HCT116 (cell line): Measurements from ENCODE around the gene AMER3. TPM values are rescaled to one million over a fixed set of nuclear protein-coding genes. Genes with fewer than 3 reads are reported as not detected.

Experiments
- ATAC-seq: fragments of 200-7000 bp; cut with Tn5 transposase; 2 replicates; pipeline ENCODE4 v1.9.1; 2020; ENCODE audit warnings: mild to moderate bottlenecking, moderate library complexity
- BruUV-seq: library from RNA; stranded (reverse); fragments of 400-500 nt; replicated peaks from 2 replicates; lab custom pipeline; 2021; lab: Mats Ljungman, UMichigan
- CTCF ChIA-PET: fragments of 300-600 bp; sonication (Branson Sonifier 250); formaldehyde crosslinking; loops from one replicate; lab custom pipeline; 2021; ENCODE audit warnings: antibody characterized with exemption; lab: Charles Lee
- POLR2A ChIA-PET: fragments of 300-600, 350-600 bp; sonication (Branson Sonifier 250); formaldehyde crosslinking; loops from one replicate; lab custom pipeline; 2021; ENCODE audit warnings: antibody characterized with exemption; lab: Charles Lee
- RAD21 ChIA-PET, 2 experiments: fragments of 300-600 bp; sonication (Branson Sonifier 250); formaldehyde crosslinking; loops; one replicate each; lab custom pipeline; 2023; ENCODE audit warnings: low total read pairs in 2 of 2; ENCODE audit not compliant: uncharacterized antibody in 2 of 2, unreplicated experiment in 2 of 2, low non-redundant PET in 1 of 2; lab: Charles Lee
- DNase-seq: peaks from one replicate; pipeline ENCODE4 v3.0.0-alpha.2; 2010; ENCODE audit warnings: low read depth, low spot score
- H2AFZ ChIP-seq: fragments of 200-600 bp; shearing (Covaris generic), sonication (generic); 2 replicates; pipeline ENCODE4 v1.6.1; 2017; ENCODE audit warnings: low read depth, mixed run types, mixed read lengths, antibody characterized with exemption, low read length; ENCODE audit not compliant: poor library complexity, severe bottlenecking
- H3K27ac ChIP-seq: 2 replicates; pipeline ENCODE4 v1.5.1; 2012; ENCODE audit warnings: low read depth, low read length
- H3K27me3 ChIP-seq: fragments of 200-600 bp; sonication (generic); 2 replicates; pipeline ENCODE4 v1.6.1; 2016; ENCODE audit warnings: mixed run types, low read length, mixed read lengths; ENCODE audit not compliant: insufficient read depth
- H3K36me3 ChIP-seq, 2 experiments: fragments of 200-500 bp in 1 of 2; fragments of 200-600 bp in 1 of 2; sonication (Bioruptor generic) in 1 of 2; sonication (generic) in 1 of 2; 2 replicates each; pipeline versions ENCODE4 v1.5.1 to v1.6.1; 2014 to 2016; ENCODE audit warnings: low read length in 2 of 2, inconsistent platforms in 1 of 2, mixed read lengths in 1 of 2, mixed run types in 1 of 2; ENCODE audit not compliant: insufficient read depth in 2 of 2, control insufficient read depth in 1 of 2
- H3K4me1 ChIP-seq, 2 experiments: fragments of 200-600 bp in 1 of 2; sonication (generic) in 1 of 2; 2 replicates each; pipeline versions ENCODE4 v1.5.1 to v1.6.1; 2012 to 2017; ENCODE audit warnings: low read length in 2 of 2, inconsistent platforms in 1 of 2, mild to moderate bottlenecking in 1 of 2, mixed read lengths in 1 of 2, mixed run types in 1 of 2, moderate library complexity in 1 of 2; ENCODE audit not compliant: insufficient read depth in 2 of 2, control insufficient read depth in 1 of 2
- H3K4me2 ChIP-seq: fragments of 200-600 bp; sonication (generic); 2 replicates; pipeline ENCODE4 v1.6.1; 2017; ENCODE audit warnings: mixed run types, low read length, mixed read lengths
- H3K4me3 ChIP-seq, 2 experiments: fragments of 200-600 bp in 1 of 2; sonication (generic) in 1 of 2; replicated peaks in 1 of 2; 2 replicates each; pipeline ENCODE4 v1.5.1; 2011 to 2016; ENCODE audit warnings: low read length in 2 of 2, control low read depth in 1 of 2, low read depth in 1 of 2, mild to moderate bottlenecking in 1 of 2, mixed read lengths in 1 of 2, mixed run types in 1 of 2
- H3K79me2 ChIP-seq: fragments of 200-600 bp; sonication (generic); 2 replicates; pipeline ENCODE4 v1.6.1; 2017; ENCODE audit warnings: mild to moderate bottlenecking, mixed run types, low read length, moderate library complexity, mixed read lengths; ENCODE audit not compliant: insufficient read depth
- H3K9ac ChIP-seq: fragments of 200-600 bp; sonication (generic); 2 replicates; pipeline ENCODE4 v1.6.1; 2016; ENCODE audit warnings: low read length, mixed read lengths
- H3K9me2 ChIP-seq: fragments of 200-600 bp; sonication (generic), shearing (Covaris generic); 2 replicates; pipeline ENCODE4 v1.6.1; 2017; ENCODE audit warnings: mixed run types, mild to moderate bottlenecking, moderate library complexity; ENCODE audit not compliant: insufficient read depth
- H3K9me3 ChIP-seq, 2 experiments: fragments of 200-500 bp in 1 of 2; fragments of 200-600 bp in 1 of 2; sonication (Bioruptor generic) in 1 of 2; sonication (generic) in 1 of 2; 2 replicates each; pipeline ENCODE4 v1.6.1; 2014 to 2017; ENCODE audit warnings: low read length in 2 of 2, mixed read lengths in 2 of 2, inconsistent platforms in 1 of 2, low read depth in 1 of 2, mild to moderate bottlenecking in 1 of 2, mixed run types in 1 of 2, moderate library complexity in 1 of 2; ENCODE audit not compliant: control insufficient read depth in 1 of 2, insufficient read depth in 1 of 2
- H4K20me1 ChIP-seq: fragments of 200-600 bp; sonication (generic), shearing (Covaris generic); 2 replicates; pipeline ENCODE4 v1.6.1; 2017; ENCODE audit warnings: mixed run types, mild to moderate bottlenecking, moderate library complexity; ENCODE audit not compliant: insufficient read depth
- ELF1 ChIP-seq: IDR thresholded peaks from 2 replicates; pipeline ENCODE4 v1.6.1; 2012; ENCODE audit warnings: low read depth, borderline replicate concordance
- FOSL1 ChIP-seq: IDR thresholded peaks from 2 replicates; pipeline ENCODE4 v1.6.1; 2012; ENCODE audit warnings: low read depth
- POLR2AphosphoS5 ChIP-seq: IDR thresholded peaks from 2 replicates; pipeline ENCODE4 v1.6.1; 2011; ENCODE audit warnings: mild to moderate bottlenecking, low read depth, low read length, moderate library complexity
- SIN3A ChIP-seq: IDR thresholded peaks from 2 replicates; pipeline ENCODE4 v1.6.1; 2012; ENCODE audit warnings: low read depth
- intact Hi-C: fragments of 100-400 bp; cut with micrococcal nuclease; formaldehyde crosslinking; loops from 2 replicates; pipeline ENCODE4 v1.10.0; 2022
- total RNA-seq: library from RNA; stranded (reverse); gene quantifications from one replicate; pipeline ENCODE4 v1.2.1, GENCODE V29; 2021; ENCODE audit not compliant: unreplicated experiment
- TF ChIP-seq, protein P1 (sequence below): IDR thresholded peaks from 2 replicates; pipeline ENCODE4 v1.6.1; 2012; ENCODE audit warnings: low read depth
- TF ChIP-seq, protein P2 (sequence below), 3 experiments: fragments of 200-600 bp in 1 of 3; sonication (generic) in 1 of 3; IDR thresholded peaks in 2 of 3; conservative IDR thresholded peaks in 1 of 3; 2 replicates each; pipeline ENCODE4 v1.5.1; 2012 to 2017; ENCODE audit warnings: low read depth in 2 of 3, low read length in 2 of 3, antibody characterized with exemption in 1 of 3, borderline replicate concordance in 1 of 3, control low read depth in 1 of 3, mild to moderate bottlenecking in 1 of 3, mixed read lengths in 1 of 3, mixed run types in 1 of 3, moderate library complexity in 1 of 3; ENCODE audit not compliant: insufficient read depth in 1 of 3

The AMER3 gene
- total RNA-seq, 1 experiment from 2014 or later: not detected

DNA sequence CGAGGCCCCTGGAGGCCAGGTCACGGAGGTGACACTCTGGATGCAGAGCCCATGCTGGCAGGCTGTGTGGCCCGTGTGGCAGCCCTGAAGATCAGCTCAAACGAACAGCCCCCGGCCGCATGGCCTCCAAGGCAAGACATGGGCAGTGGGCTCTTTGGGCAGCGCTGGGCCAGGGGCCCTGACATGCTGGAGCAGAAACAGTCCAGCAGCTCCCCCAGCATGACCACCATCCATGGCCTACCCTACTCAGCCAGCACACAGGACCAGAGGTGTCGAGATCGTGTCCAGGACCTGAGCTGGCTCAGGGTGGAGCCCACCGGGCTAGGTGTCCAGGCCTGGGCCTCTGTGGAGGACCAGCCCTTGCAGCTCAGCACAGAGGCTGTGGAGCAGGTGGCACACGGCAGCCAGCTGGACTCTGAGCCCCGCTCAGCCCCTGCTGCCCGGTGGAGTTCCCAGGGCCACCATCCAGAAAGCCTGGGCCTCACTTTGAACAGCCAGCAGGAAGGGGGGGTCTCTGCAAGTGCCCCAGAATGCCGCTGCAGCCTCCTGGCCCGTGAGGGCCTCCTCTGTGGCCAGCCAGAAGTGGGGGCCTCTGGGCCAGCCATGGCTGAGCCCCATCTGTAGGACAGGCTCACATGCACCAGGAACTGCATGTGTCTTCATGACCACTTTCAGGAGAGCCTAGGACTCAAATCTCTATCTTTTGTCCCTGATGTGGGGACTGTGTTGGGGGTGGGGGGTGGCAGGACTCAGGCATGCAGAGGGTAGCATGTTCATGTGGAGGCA lies 8.9 kb downstream of the AMER3 start:
- Histone ChIP-seq H3K4me3 (no peak overlapping the region), H3K9me2 (no peaks in the 10 kb centered on the region), H3K4me1 (peaks cover 0 to 4% of the 10 kb centered on the region in 2 experiments; a peak in 1 of 4 replicates), H3K27ac (no peak overlapping the region), H2AFZ (no peak overlapping the region), H3K27me3 (no peaks in the 10 kb centered on the region; the same call in 1 of the 2 replicates), H4K20me1 (no peaks in the 10 kb centered on the region), H3K36me3 (no peaks in the 10 kb centered on the region), H3K4me2 (no peak overlapping the region), H3K9me3 (no peaks in the 10 kb centered on the region), H3K79me2 (no peaks in the 10 kb centered on the region), H3K9ac (no peak overlapping the region)
- ChIA-PET POLR2A (no interaction called here), RAD21 (no interaction called here), CTCF (no interaction called here)
- TF ChIP-seq, protein P1, sequence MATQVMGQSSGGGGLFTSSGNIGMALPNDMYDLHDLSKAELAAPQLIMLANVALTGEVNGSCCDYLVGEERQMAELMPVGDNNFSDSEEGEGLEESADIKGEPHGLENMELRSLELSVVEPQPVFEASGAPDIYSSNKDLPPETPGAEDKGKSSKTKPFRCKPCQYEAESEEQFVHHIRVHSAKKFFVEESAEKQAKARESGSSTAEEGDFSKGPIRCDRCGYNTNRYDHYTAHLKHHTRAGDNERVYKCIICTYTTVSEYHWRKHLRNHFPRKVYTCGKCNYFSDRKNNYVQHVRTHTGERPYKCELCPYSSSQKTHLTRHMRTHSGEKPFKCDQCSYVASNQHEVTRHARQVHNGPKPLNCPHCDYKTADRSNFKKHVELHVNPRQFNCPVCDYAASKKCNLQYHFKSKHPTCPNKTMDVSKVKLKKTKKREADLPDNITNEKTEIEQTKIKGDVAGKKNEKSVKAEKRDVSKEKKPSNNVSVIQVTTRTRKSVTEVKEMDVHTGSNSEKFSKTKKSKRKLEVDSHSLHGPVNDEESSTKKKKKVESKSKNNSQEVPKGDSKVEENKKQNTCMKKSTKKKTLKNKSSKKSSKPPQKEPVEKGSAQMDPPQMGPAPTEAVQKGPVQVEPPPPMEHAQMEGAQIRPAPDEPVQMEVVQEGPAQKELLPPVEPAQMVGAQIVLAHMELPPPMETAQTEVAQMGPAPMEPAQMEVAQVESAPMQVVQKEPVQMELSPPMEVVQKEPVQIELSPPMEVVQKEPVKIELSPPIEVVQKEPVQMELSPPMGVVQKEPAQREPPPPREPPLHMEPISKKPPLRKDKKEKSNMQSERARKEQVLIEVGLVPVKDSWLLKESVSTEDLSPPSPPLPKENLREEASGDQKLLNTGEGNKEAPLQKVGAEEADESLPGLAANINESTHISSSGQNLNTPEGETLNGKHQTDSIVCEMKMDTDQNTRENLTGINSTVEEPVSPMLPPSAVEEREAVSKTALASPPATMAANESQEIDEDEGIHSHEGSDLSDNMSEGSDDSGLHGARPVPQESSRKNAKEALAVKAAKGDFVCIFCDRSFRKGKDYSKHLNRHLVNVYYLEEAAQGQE: no peak
- TF ChIP-seq ELF1: no peak
- TF ChIP-seq FOSL1: no peak
- no peak for TF ChIP-seq SIN3A
- TF ChIP-seq, protein P2, sequence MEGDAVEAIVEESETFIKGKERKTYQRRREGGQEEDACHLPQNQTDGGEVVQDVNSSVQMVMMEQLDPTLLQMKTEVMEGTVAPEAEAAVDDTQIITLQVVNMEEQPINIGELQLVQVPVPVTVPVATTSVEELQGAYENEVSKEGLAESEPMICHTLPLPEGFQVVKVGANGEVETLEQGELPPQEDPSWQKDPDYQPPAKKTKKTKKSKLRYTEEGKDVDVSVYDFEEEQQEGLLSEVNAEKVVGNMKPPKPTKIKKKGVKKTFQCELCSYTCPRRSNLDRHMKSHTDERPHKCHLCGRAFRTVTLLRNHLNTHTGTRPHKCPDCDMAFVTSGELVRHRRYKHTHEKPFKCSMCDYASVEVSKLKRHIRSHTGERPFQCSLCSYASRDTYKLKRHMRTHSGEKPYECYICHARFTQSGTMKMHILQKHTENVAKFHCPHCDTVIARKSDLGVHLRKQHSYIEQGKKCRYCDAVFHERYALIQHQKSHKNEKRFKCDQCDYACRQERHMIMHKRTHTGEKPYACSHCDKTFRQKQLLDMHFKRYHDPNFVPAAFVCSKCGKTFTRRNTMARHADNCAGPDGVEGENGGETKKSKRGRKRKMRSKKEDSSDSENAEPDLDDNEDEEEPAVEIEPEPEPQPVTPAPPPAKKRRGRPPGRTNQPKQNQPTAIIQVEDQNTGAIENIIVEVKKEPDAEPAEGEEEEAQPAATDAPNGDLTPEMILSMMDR (IDR thresholded peaks at IDR 0.05 in 2 of 3, conservative IDR thresholded peaks at IDR 0.05 in 1 of 3; ENCODE audit: borderline replicate concordance in 1 of 3, insufficient read depth in 1 of 3, low read depth in 2 of 3, low read length in 2 of 3): no peak
- no peak for TF ChIP-seq POLR2AphosphoS5
- DNase-seq: no peak
- no peak for ATAC-seq
- intact Hi-C loops: no loop called here
- BruUV-seq: no TSS peak
